GM10248 (cell line): ENCODE data around the gene TMPRSS6.

Experiments
- CTCF ChIA-PET: fragments of 300-600 bp; sonication (Branson Sonifier 250); formaldehyde crosslinking; extraction: SDS; loops from one replicate; lab custom pipeline; 2021; ENCODE audit warnings: antibody characterized with exemption; lab: Yijun Ruan, JAX
- POLR2A ChIA-PET: fragments of 350-650 bp; sonication (Branson Sonifier 250); formaldehyde crosslinking; extraction: SDS; loops from one replicate; lab custom pipeline; 2020; ENCODE audit warnings: antibody characterized with exemption; lab: Yijun Ruan, JAX
- DNase-seq: peaks from one replicate; pipeline ENCODE4 v3.0.0; 2012; ENCODE audit errors: extremely low spot score
- TF ChIP-seq, protein P1 (sequence below): IDR thresholded peaks from 2 replicates; pipeline ENCODE4 v1.5.1; 2012; ENCODE audit warnings: mild to moderate bottlenecking, low read depth; ENCODE audit errors: extremely low read depth, missing control alignments, control extremely low read depth

The TMPRSS6 gene

DNA sequence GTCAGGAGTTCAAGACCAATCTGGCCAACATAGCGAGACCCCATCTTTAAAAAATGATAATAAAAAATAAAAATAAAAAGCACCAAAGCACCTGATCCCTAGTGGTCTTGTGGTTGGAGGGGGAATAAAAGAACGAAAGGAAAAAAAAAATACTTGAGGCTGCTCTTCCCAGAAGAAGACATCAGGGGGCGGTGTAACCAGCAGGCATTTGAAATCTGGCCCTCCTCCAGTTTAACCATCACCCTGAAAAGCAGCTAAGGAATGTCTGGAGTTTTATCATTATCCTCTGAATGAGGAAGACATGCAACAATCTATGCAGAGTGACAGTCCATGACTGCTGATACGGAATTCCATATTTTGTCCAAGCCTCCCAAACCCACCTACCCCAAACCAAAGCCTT lies 63.6 kb downstream of the TMPRSS6 start:
- no peak for DNase-seq
- CTCF ChIA-PET: interaction anchor here (0.9 to 5.8 kb wide), 16 partner anchors 9 to 263 kb away, joined by 3 to 40 read pairs (median 4); partner anchors contain the start of genes MPST and TST
- POLR2A ChIA-PET: no interaction called here
- TF ChIP-seq, protein P1, sequence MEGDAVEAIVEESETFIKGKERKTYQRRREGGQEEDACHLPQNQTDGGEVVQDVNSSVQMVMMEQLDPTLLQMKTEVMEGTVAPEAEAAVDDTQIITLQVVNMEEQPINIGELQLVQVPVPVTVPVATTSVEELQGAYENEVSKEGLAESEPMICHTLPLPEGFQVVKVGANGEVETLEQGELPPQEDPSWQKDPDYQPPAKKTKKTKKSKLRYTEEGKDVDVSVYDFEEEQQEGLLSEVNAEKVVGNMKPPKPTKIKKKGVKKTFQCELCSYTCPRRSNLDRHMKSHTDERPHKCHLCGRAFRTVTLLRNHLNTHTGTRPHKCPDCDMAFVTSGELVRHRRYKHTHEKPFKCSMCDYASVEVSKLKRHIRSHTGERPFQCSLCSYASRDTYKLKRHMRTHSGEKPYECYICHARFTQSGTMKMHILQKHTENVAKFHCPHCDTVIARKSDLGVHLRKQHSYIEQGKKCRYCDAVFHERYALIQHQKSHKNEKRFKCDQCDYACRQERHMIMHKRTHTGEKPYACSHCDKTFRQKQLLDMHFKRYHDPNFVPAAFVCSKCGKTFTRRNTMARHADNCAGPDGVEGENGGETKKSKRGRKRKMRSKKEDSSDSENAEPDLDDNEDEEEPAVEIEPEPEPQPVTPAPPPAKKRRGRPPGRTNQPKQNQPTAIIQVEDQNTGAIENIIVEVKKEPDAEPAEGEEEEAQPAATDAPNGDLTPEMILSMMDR: peak; percentile 52

DNA sequence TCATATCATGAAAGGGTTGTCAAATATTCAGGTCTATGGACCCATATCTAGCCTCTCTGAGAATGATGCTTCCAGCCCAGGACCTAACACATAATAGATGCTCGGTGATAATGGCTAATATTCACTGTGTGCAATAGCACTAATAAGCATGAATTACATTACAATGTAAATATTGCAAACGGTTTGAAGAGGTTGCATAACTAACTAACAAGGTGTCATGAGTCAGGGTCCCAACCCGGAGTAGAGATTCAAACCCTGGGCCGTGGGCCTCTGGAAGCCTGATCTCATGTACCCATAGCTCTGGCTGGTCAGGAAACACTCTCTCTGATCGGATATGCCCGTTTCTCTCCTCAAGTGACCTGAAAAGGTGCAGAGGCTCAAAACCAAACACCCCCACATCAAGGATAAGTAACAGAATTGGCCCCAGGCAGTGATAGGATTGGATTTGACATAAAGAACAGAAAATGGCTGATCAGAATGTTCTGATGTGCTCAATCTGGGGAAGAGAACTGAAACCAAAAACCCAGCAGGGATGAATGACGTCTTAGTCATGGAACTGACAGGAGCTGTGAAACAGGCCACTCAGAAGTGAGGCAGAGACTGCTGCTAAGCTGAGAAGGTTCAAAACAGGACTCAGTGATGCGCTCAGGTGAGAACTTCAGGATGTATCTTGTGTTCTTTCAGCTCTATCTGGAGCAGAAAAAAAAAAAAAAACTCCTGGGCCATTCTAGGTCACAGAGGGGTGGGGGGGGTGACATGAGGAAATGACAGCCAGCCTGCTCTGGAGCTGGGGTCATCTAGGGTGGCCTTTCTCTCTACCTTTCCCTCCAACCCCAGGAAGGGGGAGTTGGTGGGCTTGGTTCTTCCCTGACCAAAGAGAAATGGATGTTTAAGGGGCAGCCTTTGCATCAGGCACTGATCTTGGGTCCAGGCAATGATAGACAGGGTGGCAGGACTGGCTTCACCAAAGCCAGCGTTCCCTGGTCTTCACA lies 64.6 kb downstream of the TMPRSS6 start:
- no peak for DNase-seq
- CTCF ChIA-PET: interaction anchor here (0.7 to 5.8 kb wide), 36 partner anchors 10 to 498 kb away, joined by 3 to 40 read pairs (median 4); partner anchors contain the start of genes MPST, NCF4 and TST
- TF ChIP-seq, protein P1: no peak
- POLR2A ChIA-PET: no interaction called here

GRCh38 chr22:37043828-37044538 lies 65.5 kb downstream of the TMPRSS6 start:
- ChIA-PET CTCF (interaction anchor here (0.7 to 5.8 kb wide), 38 partner anchors 9 to 533 kb away, joined by 3 to 40 read pairs (median 4); partner anchors contain the start of genes MPST, NCF4 and TST), POLR2A (interaction anchor here (0.5 kb wide), 1 partner anchor 103 kb away, joined by 4 read pairs; no protein-coding TSS in a partner anchor)
- TF ChIP-seq, protein P1: peak; percentile 88
- DNase-seq: peak; percentile 91

GRCh38 chr22:37043209-37043827 lies 66.2 kb downstream of the TMPRSS6 start:
- TF ChIP-seq, protein P1: no peak
- ChIA-PET CTCF (interaction anchor here (0.8 to 5.8 kb wide), 26 partner anchors 8 to 532 kb away, joined by 3 to 40 read pairs (median 8); partner anchors contain the start of genes MPST and TST), POLR2A (interaction anchor here (0.7 kb wide), 1 partner anchor 9 kb away, joined by 3 read pairs; no protein-coding TSS in a partner anchor)
- DNase-seq: no peak

GRCh38 chr22:37039466-37039865 lies 70.0 kb downstream of the TMPRSS6 start:
- TF ChIP-seq, protein P1: no peak
- DNase-seq: no peak
- POLR2A ChIA-PET: no interaction called here
- CTCF ChIA-PET: no interaction called here
